Right lobe of liver (tissue), 4 donors: Measurements from ENCODE around the gene ADAMTS14.

ENCODE experiments used
- CTCF ChIP-seq, 4 donors: fragments of 200-600 bp in 3 of 4; fragments of 450-650 bp in 1 of 4; IDR thresholded peaks; one replicate each; pipeline versions ENCODE4 v1.5.1 to v1.8.0; 2016 to 2022; ENCODE audit warnings: antibody characterized with exemption in 4 of 4, mild to moderate bottlenecking in 2 of 4
- POLR2A ChIP-seq: fragments of 450-650 bp; IDR thresholded peaks from one replicate; pipeline ENCODE4 v1.6.1; 2017; ENCODE audit warnings: antibody characterized with exemption, mild to moderate bottlenecking
- donor health status: DM: no; HTN: no; CAD: no.
- donor health status: DM: no; HTN: no; CAD: no.
- donor health status: DM: no; HTN: yes; CAD: no.

GRCh38 chr10:70780370-70780760 is 108.1 kb downstream of the ADAMTS14 start:
- no peak for TF ChIP-seq POLR2A
- no peak for TF ChIP-seq CTCF (IDR thresholded peaks at IDR 0.05)
